Dendritic cell treated with granulocyte-macrophage colony-stimulating factor and Interleukin-4, amounts not matched to agents 40 ng/mL and 50 ng/mL, for 4 days (primary cell): ENCODE data around the gene MAP2K2.
"Not testable (repeated sequence)": the region's sequence is repeated elsewhere in the genome, so short reads cannot be mapped to it uniquely, and the experiment has no call there.

Experiments
- H3K27ac Mint-ChIP-seq: one replicate; pipeline ENCODE4 v1.8.0; 2022; ENCODE audit warnings: mild to moderate bottlenecking, mixed read lengths
- H3K27me3 Mint-ChIP-seq: one replicate; pipeline ENCODE4 v1.8.0; 2022; ENCODE audit warnings: mild to moderate bottlenecking, mixed read lengths
- H3K36me3 Mint-ChIP-seq: one replicate; pipeline ENCODE4 v1.8.0; 2022; ENCODE audit warnings: low read depth, mixed read lengths
- H3K4me1 Mint-ChIP-seq: one replicate; pipeline ENCODE4 v1.8.0; 2022; ENCODE audit warnings: low read depth, mixed read lengths
- H3K4me3 Mint-ChIP-seq: one replicate; pipeline ENCODE4 v1.8.0; 2022; ENCODE audit warnings: mild to moderate bottlenecking, moderate library complexity, mixed read lengths
- H3K9me3 Mint-ChIP-seq: one replicate; pipeline ENCODE4 v1.8.0; 2022; ENCODE audit warnings: mixed read lengths
- intact Hi-C: fragments of 100-400 bp; cut with micrococcal nuclease; formaldehyde crosslinking; loops from one replicate; pipeline ENCODE4 v1.15.0; 2022

Gene MAP2K2

DNA sequence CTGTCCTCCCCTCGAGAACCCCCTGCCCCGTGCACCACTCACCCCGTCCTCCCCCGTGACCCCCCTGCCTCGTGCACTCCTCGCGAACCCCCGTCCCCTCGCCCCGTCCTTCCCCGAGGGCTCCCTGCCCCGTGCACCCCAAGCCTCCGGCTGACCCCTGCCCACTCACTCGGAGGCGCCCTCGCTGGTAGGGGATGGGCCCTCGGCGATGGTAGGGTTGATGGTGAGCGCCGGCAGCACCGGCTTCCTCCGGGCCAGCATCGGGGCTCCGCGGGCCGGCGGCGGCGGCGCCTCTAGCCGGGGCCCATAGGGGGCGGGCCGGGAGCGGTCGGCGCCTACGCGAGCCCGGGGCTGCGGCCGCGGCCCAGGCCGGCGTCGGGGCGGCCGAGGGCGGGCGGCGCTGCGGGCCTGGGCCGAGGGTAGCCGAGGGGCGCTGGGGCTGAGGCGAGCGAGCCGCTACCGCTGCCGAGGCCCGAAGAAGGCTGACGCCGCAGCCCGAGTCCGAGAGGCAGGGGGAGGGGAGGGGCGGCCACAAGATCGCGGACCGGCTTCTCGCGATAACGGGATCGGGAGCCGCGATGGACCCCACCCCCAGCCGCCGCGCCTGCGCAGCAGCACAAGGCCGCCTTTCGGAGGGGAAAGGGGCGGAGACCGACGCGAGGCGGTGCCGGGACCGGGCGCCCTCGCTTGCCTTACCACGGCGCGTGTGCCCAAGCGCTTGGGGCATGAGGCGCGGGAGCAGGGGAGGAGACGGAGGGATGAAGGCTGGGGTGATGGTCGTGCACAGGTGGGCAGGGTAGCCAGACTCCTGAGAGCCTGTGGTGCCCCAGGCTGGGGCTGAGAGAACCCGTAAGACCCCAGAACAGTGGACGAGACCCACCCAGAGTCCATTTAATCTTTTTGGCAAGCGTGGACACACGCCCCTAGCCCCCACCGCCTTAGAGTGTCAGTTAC, at the start of gene MAP2K2:
MAP2K2 (minus strand) TSS at position 508 of the 954 bp plus-strand sequence; CDS start at position 261, 247 bp downstream.
- intact Hi-C loops = loop anchor here (10.0 kb wide), 1 partner anchor 59 kb away; the partner anchor contains the start of gene ZBTB7A
- peak within 1 kb of the TSS; percentile 88 for H3K4me3 Mint-ChIP-seq
- H3K36me3 Mint-ChIP-seq = peaks cover 32% of the 10 kb centered on the region
- H3K27ac Mint-ChIP-seq = peak within 1 kb of the TSS; percentile 79
- H3K27me3 Mint-ChIP-seq = no peaks in the 10 kb centered on the region
- H3K9me3 Mint-ChIP-seq = no peaks in the 10 kb centered on the region
- H3K4me1 Mint-ChIP-seq = peaks cover 37% of the 10 kb centered on the region

DNA sequence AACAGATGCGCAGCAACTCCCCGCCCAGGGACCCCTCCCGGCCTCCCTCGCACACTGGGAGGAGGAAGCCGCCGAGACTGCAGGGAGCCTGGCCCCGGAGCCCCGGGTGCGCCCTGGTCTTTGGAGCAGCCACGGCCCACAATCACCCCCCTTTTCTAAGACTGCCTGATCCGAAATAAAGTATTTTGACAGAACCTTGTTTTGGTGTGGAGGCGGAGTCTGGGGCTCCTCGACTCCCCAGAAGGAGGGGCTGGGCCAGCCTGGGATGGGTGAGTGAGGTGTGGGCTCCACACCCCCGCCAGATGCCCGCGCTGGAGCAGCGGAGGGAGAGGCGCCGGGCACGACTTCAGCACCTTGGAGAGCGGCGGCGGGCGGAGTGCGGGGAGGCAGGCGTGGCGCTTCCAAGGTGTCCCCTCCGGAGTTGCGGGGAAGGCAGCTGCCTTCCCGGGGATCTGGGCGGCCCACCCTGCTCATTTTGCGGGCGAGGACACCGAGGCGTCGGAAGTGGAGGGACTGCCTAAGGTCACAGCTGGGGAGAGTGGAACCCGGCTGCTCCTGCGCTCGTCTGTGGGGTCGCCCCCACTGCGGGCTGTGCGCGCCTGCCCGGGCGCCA, 49.0 kb upstream of the MAP2K2 start:
- Mint-ChIP-seq H3K9me3 (no peaks in the 10 kb centered on the region), H3K27me3 (peaks cover 24% of the 10 kb centered on the region), H3K4me1 (peaks cover 5% of the 10 kb centered on the region), H3K27ac (no peak overlapping the region), H3K36me3 (peaks cover 40% of the 10 kb centered on the region), H3K4me3 (no peak overlapping the region)
- intact Hi-C loops = loop anchor here (10.0 kb wide), 1 partner anchor 298 kb away; no protein-coding TSS in a partner anchor

DNA sequence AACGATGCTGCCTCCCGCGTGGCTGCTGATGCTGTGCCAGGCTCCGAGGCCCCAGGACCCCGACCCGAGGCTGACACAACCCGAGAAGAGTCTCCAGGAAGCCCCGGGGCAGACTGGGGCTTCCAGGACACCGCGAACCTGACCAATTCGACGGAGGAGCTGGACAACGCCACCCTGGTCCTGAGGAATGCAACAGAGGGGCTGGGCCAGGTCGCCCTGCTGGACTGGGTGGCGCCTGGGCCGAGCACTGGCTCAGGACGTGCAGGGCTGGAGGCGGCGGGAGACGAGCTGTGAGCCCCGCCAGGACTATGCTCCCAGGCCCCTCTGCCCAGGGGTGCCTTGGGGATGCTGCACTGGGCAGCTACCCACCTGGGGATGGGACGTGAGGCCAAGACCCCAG, 47.8 kb upstream of the MAP2K2 start:
- peaks cover 27% of the 10 kb centered on the region for H3K36me3 Mint-ChIP-seq

DNA sequence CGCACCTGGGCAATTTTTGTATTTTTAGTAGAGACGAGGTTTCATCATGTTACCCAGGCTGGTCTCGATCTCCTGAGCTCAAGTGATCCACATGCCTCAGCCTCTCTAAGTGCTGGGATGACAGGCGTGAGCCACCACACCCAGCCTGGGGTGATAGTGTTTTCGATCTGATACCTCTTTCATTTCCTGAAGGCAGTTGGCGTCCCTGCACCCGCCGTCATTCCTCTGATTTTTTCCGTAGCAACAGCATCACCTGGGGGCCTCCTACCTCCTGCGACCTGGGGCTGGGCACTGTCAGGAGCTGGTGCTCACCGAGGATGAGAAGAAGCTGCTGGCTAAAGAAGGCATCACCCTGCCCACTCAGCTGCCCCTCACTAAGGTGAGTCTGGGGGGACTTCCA, 40.3 kb upstream of the MAP2K2 start:
- intact Hi-C loops = no loop called here

More for the DNA sequence above, 47.8 kb upstream of the MAP2K2 start:
- Mint-ChIP-seq H3K9me3 (no peaks in the 10 kb centered on the region), H3K27me3 (peaks cover 26% of the 10 kb centered on the region), H3K4me1 (peaks cover 5% of the 10 kb centered on the region), H3K4me3 (no peak overlapping the region), H3K27ac (no peak overlapping the region)
- intact Hi-C loops = loop anchor here (10.0 kb wide), 1 partner anchor 297 kb away; no protein-coding TSS in a partner anchor

DNA sequence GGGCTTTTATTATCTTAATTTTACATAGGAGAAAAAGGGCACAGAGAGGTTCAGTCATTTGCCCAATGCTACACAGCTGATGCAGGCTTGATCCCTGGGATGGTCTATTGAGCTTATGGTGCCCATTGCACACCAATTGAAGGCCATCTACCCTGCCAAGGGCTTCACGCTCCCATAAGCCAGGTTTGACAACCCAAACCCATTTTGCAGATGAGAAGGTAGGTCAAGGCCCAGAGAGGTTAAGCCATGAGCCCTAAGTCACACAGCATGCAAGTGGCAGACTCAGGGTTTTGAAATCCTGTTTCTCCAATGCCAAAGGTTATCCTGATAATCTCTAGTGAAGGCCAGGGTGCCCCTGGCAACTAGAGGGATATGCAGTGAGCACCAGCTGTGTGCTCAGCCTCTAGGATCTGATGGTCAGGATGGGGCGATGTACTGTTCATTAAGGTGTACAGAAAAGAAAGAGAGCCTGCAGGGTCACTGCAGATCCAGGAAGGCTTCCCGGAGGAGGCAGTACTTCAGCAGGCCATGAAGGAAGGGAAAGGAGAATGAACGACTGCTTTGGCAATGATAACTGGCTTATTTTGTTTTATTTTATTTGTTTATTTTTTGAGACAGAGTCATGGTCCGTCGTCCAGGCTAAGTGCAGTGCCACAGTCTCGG, 37.6 kb upstream of the MAP2K2 start:
- intact Hi-C loops = no loop called here
- Mint-ChIP-seq H3K4me3 (no peak overlapping the region), H3K4me1 (no peaks in the 10 kb centered on the region)

More for the DNA sequence above, 40.3 kb upstream of the MAP2K2 start:
- no peaks in the 10 kb centered on the region for H3K4me1 Mint-ChIP-seq
- no peaks in the 10 kb centered on the region for H3K9me3 Mint-ChIP-seq
- H3K4me3 Mint-ChIP-seq = no peak overlapping the region
- no peaks in the 10 kb centered on the region for H3K36me3 Mint-ChIP-seq
- no peak overlapping the region for H3K27ac Mint-ChIP-seq
- H3K27me3 Mint-ChIP-seq = peaks cover 13% of the 10 kb centered on the region

DNA sequence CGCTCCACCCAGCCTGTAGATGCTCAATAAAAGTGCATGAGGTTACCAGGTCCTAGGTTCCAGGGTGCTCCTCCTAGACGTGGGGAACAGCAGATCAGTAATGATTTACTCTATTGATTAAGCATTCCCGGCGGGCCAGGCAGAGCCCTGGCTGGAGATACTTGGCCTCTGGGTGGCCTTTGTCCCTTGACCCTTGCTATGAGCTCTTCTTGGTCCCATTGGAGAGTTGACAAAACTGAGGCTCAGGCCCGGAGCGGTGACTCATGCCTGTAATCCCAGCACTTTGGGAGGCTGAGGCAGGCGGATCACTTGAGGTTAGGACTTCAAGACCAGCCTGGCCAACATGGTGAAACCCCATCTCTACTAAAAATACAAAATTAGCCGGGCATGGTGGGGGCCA, 34.0 kb upstream of the MAP2K2 start:
- H3K4me1 Mint-ChIP-seq, H3K27ac Mint-ChIP-seq, H3K4me3 Mint-ChIP-seq, H3K36me3 Mint-ChIP-seq, H3K9me3 Mint-ChIP-seq, intact Hi-C loops: not testable (repeated sequence)
- H3K27me3 Mint-ChIP-seq = peaks cover 14% of the 10 kb centered on the region

More for the DNA sequence above, 37.6 kb upstream of the MAP2K2 start:
- Mint-ChIP-seq H3K27me3 (peaks cover 11% of the 10 kb centered on the region), H3K36me3 (no peaks in the 10 kb centered on the region), H3K9me3 (no peaks in the 10 kb centered on the region), H3K27ac (no peak overlapping the region)

DNA sequence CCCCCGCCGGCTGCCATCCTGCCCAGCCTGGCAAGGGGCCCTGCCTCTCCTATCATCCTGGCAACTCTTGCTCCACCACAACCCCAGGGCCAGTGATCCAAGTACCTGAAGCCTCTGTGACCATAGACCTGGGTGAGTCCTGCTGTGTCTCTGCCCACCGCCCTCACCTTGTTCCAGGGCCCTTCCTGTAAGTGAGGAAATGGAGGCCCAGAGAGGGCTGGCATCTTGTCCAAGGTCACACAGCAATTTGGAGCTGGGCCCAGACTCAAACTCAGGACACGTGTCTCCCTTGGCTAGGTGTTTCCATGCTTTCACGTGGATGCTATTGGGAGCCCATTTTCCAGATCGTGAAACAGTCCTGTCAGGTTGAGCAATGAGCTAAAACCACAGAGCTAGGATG, 33.2 kb upstream of the MAP2K2 start:
- intact Hi-C loops = no loop called here
- no peaks in the 10 kb centered on the region for H3K36me3 Mint-ChIP-seq
- no peak overlapping the region for H3K4me3 Mint-ChIP-seq
- no peaks in the 10 kb centered on the region for H3K9me3 Mint-ChIP-seq
- H3K27ac Mint-ChIP-seq = no peak overlapping the region
- H3K4me1 Mint-ChIP-seq = no peaks in the 10 kb centered on the region
- H3K27me3 Mint-ChIP-seq = peaks cover 20% of the 10 kb centered on the region

DNA sequence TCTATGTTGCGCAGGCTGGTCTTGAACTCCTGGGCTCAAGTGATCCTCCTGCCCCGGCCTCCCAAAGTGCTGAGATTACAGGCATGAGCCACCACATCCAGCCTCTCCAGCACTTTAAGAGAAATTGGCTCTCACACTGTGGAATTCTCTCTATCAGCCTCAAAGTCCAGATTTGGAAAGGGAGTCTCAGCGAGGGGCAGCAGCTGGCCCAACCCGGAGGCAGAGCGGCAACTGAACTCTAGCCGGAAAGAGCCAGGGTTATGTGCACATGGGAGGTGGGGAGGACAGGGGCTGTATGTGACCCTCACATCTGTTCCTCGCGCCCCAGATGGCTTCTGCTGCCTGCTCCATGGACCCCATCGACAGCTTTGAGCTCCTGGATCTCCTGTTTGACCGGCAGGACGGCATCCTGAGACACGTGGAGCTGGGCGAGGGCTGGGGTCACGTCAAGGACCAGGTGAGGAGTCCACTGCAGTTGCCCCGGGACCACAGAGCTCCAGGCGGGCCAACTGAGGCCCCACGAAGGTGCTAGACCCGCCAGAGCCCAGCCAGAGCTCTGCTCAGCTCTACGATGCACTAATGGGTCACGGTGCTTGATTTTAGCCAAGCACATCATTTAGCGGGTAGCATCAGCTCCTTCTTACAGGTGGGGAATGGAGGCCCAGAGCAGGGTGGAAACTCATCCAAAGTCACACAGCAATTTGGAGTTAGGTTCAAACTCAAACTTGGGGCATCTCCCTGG, 30.8 kb upstream of the MAP2K2 start:
- intact Hi-C loops = no loop called here
- Mint-ChIP-seq H3K36me3 (no peaks in the 10 kb centered on the region), H3K9me3 (no peaks in the 10 kb centered on the region), H3K27me3 (peaks cover 25% of the 10 kb centered on the region), H3K4me1 (no peaks in the 10 kb centered on the region), H3K4me3 (no peak overlapping the region), H3K27ac (no peak overlapping the region)

DNA sequence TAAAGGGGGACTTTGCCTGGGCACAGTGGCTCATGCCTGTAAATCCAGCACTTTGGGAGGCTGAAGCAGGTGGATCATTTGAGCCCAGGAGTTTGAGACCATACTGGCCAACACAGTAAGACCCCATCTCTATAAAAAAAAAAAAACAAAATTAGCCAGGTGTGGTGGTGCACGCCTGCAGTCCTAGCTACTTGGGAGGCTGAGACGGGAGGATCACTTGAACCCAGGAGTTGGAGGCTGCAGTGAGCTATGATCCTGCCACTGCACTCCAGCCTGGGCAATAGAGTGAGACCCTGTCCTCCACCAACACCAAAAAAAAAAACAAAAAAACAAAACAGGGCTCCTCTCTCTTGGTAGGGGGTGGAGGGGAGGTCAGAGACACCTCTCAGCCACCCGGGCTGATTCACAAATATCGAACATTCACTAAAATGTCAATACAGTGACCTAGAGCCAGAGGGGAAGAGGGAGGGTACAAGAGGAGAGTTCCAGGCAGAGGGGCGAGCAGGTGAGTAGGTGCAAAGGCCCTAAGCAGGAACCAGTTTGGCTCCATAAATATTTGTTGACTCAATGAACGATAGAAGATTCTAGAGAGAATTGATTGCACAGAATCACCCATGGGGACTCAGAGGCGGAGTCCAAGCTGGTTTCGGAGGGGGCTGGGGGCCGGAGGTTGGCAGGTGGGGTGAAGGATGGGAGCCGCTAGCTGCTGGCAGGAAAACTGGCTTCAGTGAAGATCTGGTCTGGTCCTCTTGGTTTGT, 28.5 kb upstream of the MAP2K2 start:
- Mint-ChIP-seq H3K36me3 (no peaks in the 10 kb centered on the region), H3K27me3 (peaks cover 36% of the 10 kb centered on the region), H3K9me3 (no peaks in the 10 kb centered on the region), H3K4me1 (no peaks in the 10 kb centered on the region), H3K27ac (no peak overlapping the region), H3K4me3 (no peak overlapping the region)
- intact Hi-C loops = no loop called here

DNA sequence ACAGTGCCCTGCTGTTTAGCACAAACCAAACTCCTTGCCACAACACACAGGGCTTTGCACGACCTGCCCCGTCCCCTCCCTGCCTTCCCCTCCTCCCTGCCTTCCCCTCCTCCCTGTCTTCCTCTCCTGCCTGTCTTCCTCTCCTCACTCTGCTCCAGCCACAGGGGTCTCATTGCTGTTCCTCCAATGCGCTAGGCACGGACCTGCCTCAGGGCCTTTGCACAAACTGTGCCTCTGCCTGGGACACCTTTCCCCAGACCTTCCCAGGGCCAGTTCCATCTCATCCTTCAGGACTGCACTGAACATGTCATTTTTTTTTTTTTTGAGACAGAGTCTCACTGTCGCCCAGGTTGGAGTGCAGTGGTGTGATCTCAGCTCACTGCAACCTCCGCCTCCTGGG, 27.7 kb upstream of the MAP2K2 start:
- intact Hi-C loops = no loop called here
- Mint-ChIP-seq H3K27me3 (peaks cover 32% of the 10 kb centered on the region), H3K27ac (no peak overlapping the region), H3K4me1 (no peaks in the 10 kb centered on the region), H3K36me3 (no peaks in the 10 kb centered on the region), H3K9me3 (no peaks in the 10 kb centered on the region), H3K4me3 (no peak overlapping the region)

DNA sequence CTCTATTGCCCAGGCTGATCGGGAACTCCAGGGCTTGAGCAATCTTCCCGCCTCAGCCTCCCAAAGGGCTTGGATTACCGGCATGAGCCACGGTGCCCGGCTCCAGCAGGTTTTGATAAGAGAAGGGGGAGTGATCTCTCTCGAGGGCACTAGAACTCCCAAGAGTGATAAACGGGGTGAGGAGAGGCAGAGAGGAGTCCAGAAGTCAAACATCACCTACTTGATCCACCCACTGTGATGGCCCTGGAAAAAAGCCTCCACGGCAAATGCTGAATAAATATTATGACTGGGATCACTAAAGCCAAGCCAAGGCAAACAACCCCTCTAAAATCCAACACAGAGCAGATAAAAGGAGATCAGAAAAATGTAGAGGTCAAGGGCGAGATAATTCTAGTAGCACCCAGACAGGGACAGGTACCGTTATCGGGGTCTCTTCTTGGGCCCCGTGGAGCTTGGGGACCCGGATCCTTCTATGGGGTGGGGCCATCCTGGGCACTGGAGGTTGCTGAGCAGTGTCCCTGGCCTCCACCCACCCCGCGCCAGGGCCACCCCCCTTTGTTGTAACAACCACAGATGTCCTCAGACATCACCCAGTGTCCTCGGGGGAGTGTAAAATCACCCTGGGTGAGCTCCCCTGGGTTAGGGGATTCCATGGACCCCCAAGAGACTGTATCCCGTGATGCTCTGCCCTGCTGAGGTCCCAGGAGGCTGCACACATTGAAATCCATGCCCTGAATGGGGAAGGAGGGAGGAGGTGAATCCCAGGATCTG, 25.8 kb upstream of the MAP2K2 start:
- H3K27me3 Mint-ChIP-seq = peaks cover 37% of the 10 kb centered on the region
- no peaks in the 10 kb centered on the region for H3K9me3 Mint-ChIP-seq
- peaks cover 8% of the 10 kb centered on the region for H3K4me1 Mint-ChIP-seq
- H3K4me3 Mint-ChIP-seq = no peak overlapping the region
- H3K27ac Mint-ChIP-seq = no peak overlapping the region
- intact Hi-C loops = no loop called here
- no peaks in the 10 kb centered on the region for H3K36me3 Mint-ChIP-seq

DNA sequence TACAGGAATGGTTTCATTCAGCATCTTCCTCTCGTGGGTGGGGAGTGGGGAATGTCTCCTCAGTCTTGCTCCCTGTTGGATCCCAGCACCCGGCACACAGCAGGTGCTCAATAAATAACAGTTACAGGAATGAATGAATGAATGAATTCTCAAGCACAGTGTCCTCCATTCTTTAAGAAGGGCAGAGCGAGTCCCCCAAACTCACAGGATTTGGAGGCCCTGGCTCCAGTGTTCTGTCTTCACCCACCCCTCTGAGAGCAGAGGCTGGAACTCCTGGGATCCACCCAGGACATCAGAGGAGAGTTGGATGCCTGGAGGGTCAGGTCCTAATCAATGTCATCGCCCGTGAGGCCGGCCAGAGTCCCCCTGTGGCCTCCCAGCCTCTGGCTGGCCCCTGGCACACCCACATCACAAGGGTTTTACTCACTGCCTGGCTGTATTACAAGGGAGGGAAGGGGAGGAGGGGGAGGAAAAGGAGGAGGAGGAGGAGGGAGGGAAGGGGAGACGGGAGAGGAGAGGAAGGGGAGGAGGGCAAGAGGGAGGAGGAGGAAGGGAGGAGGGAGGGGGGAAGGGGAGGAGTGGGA, 20.8 kb upstream of the MAP2K2 start:
- Mint-ChIP-seq H3K36me3 (no peaks in the 10 kb centered on the region), H3K27me3 (peaks cover 29% of the 10 kb centered on the region), H3K4me3 (no peak overlapping the region), H3K9me3 (no peaks in the 10 kb centered on the region), H3K4me1 (peaks cover 15% of the 10 kb centered on the region), H3K27ac (no peak overlapping the region)
- intact Hi-C loops = no loop called here
